GM19239 (cell line): ENCODE results near the gene TXNDC11.

ENCODE experiments used
- DNase-seq: peaks from one replicate; pipeline ENCODE4 v3.0.0; 2011; ENCODE audit warnings: low spot score; ENCODE audit not compliant: insufficient read length
- FAIRE-seq: peaks from 2 replicates; lab custom pipeline; 2011; peaks lifted over from hg19 to GRCh38; lab: Jason Lieb, UNC

The TXNDC11 gene

GRCh38 chr16:11677959-11678881 is 64.4 kb downstream of the TXNDC11 start:
- FAIRE-seq, result peak; percentile 82

GRCh38 chr16:11677451-11677951 is 65.2 kb downstream of the TXNDC11 start:
- FAIRE-seq (no peak), DNase-seq (no peak)

More at GRCh38 chr16:11677959-11678881, 64.4 kb downstream of the TXNDC11 start:
- no peak for DNase-seq

GRCh38 chr16:11676799-11677198 is 65.9 kb downstream of the TXNDC11 start:
- no peak for DNase-seq
- no peak for FAIRE-seq

GRCh38 chr16:11675561-11676511 is 66.8 kb downstream of the TXNDC11 start:
- FAIRE-seq, result no peak
- no peak for DNase-seq

GRCh38 chr16:11674818-11675560 is 67.7 kb downstream of the TXNDC11 start:
- DNase-seq (no peak), FAIRE-seq (no peak)

- FAIRE-seq (no peak), DNase-seq (no peak)
These were observed 68.4 kb downstream of the TXNDC11 start for GRCh38 chr16:11674001-11674817.

- no peak for DNase-seq
- no peak for FAIRE-seq
These were observed 69.3 kb downstream of the TXNDC11 start for GRCh38 chr16:11673091-11674000.

- DNase-seq, result no peak
- peak; percentile 99 for FAIRE-seq
These were observed 70.2 kb downstream of the TXNDC11 start for GRCh38 chr16:11672206-11673090.

- no peak for DNase-seq
- no peak for FAIRE-seq
These were observed 71.0 kb downstream of the TXNDC11 start for GRCh38 chr16:11671676-11672075.

- no peak for FAIRE-seq
- DNase-seq, result no peak
These were observed 71.4 kb downstream of the TXNDC11 start for GRCh38 chr16:11671271-11671670.

GRCh38 chr16:11670171-11671131 is 72.2 kb downstream of the TXNDC11 start:
- DNase-seq (no peak), FAIRE-seq (peak; percentile 88)

GRCh38 chr16:11669380-11670146 is 73.1 kb downstream of the TXNDC11 start:
- peak; percentile 76 for FAIRE-seq
- no peak for DNase-seq

GRCh38 chr16:11668623-11669379 is 73.9 kb downstream of the TXNDC11 start:
- DNase-seq, result no peak
- no peak for FAIRE-seq

GRCh38 chr16:11667824-11668622 is 74.6 kb downstream of the TXNDC11 start, which contains the start of gene SNN:
Gene SNN, plus strand, starts transcription at chr16:11668455. Its CDS starts 7,605 bp downstream, at chr16:11676060.
- DNase-seq, result peak; percentile 98
- FAIRE-seq, result peak; percentile 48
